ENCODE data around the gene P2RY4.
"Not testable (repeated sequence)": the region's sequence is repeated elsewhere in the genome, so short reads cannot be mapped to it uniquely, and the experiment has no call there.

P2RY4 gene

GRCh38 chrX:70260104-70260503 is at the start of gene P2RY4:
P2RY4 (minus strand) TSS chrX:70260204; CDS start chrX:70259624, 580 bp downstream.
- no peak for DNase-seq

GRCh38 chrX:70301716-70302115 is 41.7 kb upstream of the P2RY4 start:
- no peak for DNase-seq

GRCh38 chrX:70293621-70294020 is 33.6 kb upstream of the P2RY4 start:
- DNase-seq: no peak

- DNase-seq: no peak
These were observed 32.8 kb upstream of the P2RY4 start for GRCh38 chrX:70292788-70293187.

GRCh38 chrX:70289793-70290770 is 30.1 kb upstream of the P2RY4 start, which contains the start of the genes KIF4A and PDZD11:
KIF4A (plus strand) TSS chrX:70290104; CDS start chrX:70290459, 355 bp downstream.
PDZD11 (minus strand) TSS chrX:70289927; CDS start chrX:70289341, 586 bp downstream.
- peak; percentile 44 to 50 for DNase-seq

- no peak for DNase-seq
These were observed 29.3 kb upstream of the P2RY4 start for GRCh38 chrX:70289168-70289792.

- no peak for DNase-seq
These were observed 21.9 kb upstream of the P2RY4 start, which contains the start of gene RAB41 for GRCh38 chrX:70281951-70282350. RAB41 (plus strand) TSS chrX:70282172; CDS start chrX:70282218, 46 bp downstream.

- DNase-seq: no peak
These were observed 20.6 kb upstream of the P2RY4 start for GRCh38 chrX:70280573-70280972.

GRCh38 chrX:70279081-70279480 is 19.1 kb upstream of the P2RY4 start:
- DNase-seq: no peak

- not testable (repeated sequence) for DNase-seq
These were observed 14.0 kb upstream of the P2RY4 start for GRCh38 chrX:70274029-70274428.

GRCh38 chrX:70268034-70268433 is 8.0 kb upstream of the P2RY4 start, which contains the start of gene ARR3:
ARR3 (plus strand) TSS chrX:70268334; CDS start chrX:70269386, 1,052 bp downstream.
- no peak for DNase-seq

- DNase-seq: no peak
These were observed 4.8 kb upstream of the P2RY4 start for GRCh38 chrX:70264784-70265183.

- DNase-seq: no peak
These were observed 3.1 kb upstream of the P2RY4 start for GRCh38 chrX:70262952-70263567.

GRCh38 chrX:70257423-70258288 is 2.3 kb downstream of the P2RY4 start:
- DNase-seq: no peak

- no peak for DNase-seq
These were observed 4.6 kb downstream of the P2RY4 start for GRCh38 chrX:70255452-70255851.

GRCh38 chrX:70254909-70255308 is 5.1 kb downstream of the P2RY4 start:
- no peak for DNase-seq

GRCh38 chrX:70254063-70254400 is 6.0 kb downstream of the P2RY4 start:
- no peak for DNase-seq

- DNase-seq: no peak
These were observed 6.5 kb downstream of the P2RY4 start for GRCh38 chrX:70253377-70254062.

- no peak for DNase-seq
These were observed 7.5 kb downstream of the P2RY4 start for GRCh38 chrX:70252491-70252890.

- no peak for DNase-seq
These were observed 12.8 kb downstream of the P2RY4 start for GRCh38 chrX:70247252-70247651.

GRCh38 chrX:70244881-70245280 is 15.1 kb downstream of the P2RY4 start:
- no peak for DNase-seq

GRCh38 chrX:70243601-70244000 is 16.4 kb downstream of the P2RY4 start:
- not testable (repeated sequence) for DNase-seq

Data from activated CD4-positive, alpha-beta T cell treated with anti-CD3 and anti-CD28 coated beads, Interleukin-2, amount 50 U/mL, for 4 hours (primary cell).